GM15510 (cell line): Measurements from ENCODE around the gene SEMA5B.

Experiments used
- POLR2A ChIP-seq: IDR thresholded peaks from 3 replicates; pipeline ENCODE4 v1.6.1; 2011; ENCODE audit warnings: borderline replicate concordance; ENCODE audit not compliant: insufficient read length; ENCODE audit errors: extremely low read depth

Gene SEMA5B

GRCh38 chr3:123020709-123021108, 6.9 kb downstream of the SEMA5B start:
- no peak for TF ChIP-seq POLR2A

- TF ChIP-seq POLR2A = no peak
These were observed 8.0 kb downstream of the SEMA5B start for GRCh38 chr3:123019591-123019990.

GRCh38 chr3:123019161-123019560, 8.4 kb downstream of the SEMA5B start:
- no peak for TF ChIP-seq POLR2A

- TF ChIP-seq POLR2A = no peak
These were observed 8.9 kb downstream of the SEMA5B start for GRCh38 chr3:123018683-123019082.

- TF ChIP-seq POLR2A = no peak
These were observed 12.0 kb downstream of the SEMA5B start for GRCh38 chr3:123015596-123015995.

- no peak for TF ChIP-seq POLR2A
These were observed 13.7 kb downstream of the SEMA5B start for GRCh38 chr3:123013876-123014275.

GRCh38 chr3:123012652-123013051, 14.9 kb downstream of the SEMA5B start:
- no peak for TF ChIP-seq POLR2A

- TF ChIP-seq POLR2A = no peak
These were observed 16.1 kb downstream of the SEMA5B start for GRCh38 chr3:123011447-123011846.

- TF ChIP-seq POLR2A = no peak
These were observed 18.7 kb downstream of the SEMA5B start for GRCh38 chr3:123008840-123009239.

- no peak for TF ChIP-seq POLR2A
These were observed 21.0 kb downstream of the SEMA5B start for GRCh38 chr3:123006609-123007008.

- TF ChIP-seq POLR2A = no peak
These were observed 22.3 kb downstream of the SEMA5B start for GRCh38 chr3:123005291-123005690.

GRCh38 chr3:123004201-123004918, 23.2 kb downstream of the SEMA5B start:
- TF ChIP-seq POLR2A = no peak

GRCh38 chr3:123002749-123003497, 24.6 kb downstream of the SEMA5B start:
- TF ChIP-seq POLR2A = no peak

GRCh38 chr3:123002100-123002748, 25.3 kb downstream of the SEMA5B start:
- TF ChIP-seq POLR2A = no peak

GRCh38 chr3:122998856-122999255, 28.7 kb downstream of the SEMA5B start:
- TF ChIP-seq POLR2A = no peak

- no peak for TF ChIP-seq POLR2A
These were observed 29.4 kb downstream of the SEMA5B start for GRCh38 chr3:122998206-122998605.

- TF ChIP-seq POLR2A = no peak
These were observed 31.5 kb downstream of the SEMA5B start for GRCh38 chr3:122996038-122996580.
